Tongue (tissue), 2 donors: ENCODE data around the gene YTHDC1. TPM values are rescaled to one million over a fixed set of nuclear protein-coding genes. Genes with fewer than 3 reads are reported as not detected.
A peak's percentile ranks its signal among the peaks of the same experiment; 100 is the strongest.
"Not testable (repeated sequence)": the region's sequence is repeated elsewhere in the genome, so short reads cannot be mapped to it uniquely, and the experiment has no call there.

Experiments used
- DNase-seq: peaks from one replicate; pipeline ENCODE4 v3.0.0-alpha.2; 2015
- total RNA-seq: library from RNA; depleted of rRNA; stranded (reverse); fragments of >200 nt; gene quantifications from one replicate; pipeline ENCODE4 v1.2.3, GENCODE V29; 2014

Gene YTHDC1
- total RNA-seq = 97.2 TPM

DNA sequence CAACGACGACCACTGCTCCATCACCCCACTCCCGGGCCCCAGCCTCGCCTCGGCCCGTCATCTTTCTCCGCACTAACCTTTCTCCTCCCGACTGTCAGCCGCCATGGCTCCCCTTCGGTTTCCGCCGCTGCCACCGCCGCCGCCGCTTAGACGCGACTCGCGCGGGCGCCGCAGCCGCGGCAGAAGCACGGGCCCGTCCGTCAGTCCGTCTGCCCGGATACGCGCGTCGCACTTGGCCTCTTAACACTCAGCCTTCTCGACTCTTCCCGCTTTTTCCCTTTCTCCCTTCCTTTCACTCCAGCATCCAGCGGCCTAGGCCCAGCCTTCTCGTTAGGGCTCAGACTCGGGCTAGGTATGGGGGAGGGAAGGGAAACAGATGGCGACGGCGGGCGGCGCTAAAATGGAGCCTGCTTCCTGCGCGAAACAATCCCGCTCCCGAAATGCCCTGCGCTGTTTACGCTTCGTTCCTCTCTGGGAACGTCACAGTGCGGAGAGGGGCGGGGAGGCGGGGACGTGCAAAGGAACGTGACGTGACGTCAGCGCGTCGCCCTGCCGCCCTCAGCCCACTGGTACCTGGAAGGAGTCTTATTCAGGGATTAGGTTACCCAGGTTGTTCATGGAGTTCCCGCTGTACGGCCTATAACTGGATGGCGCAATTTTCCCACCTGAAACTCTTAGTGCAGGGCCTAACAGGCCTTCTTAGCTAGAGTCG, at the start of gene YTHDC1:
TSS of gene YTHDC1 (minus strand) at position 442 of the 712 bp plus-strand sequence. CDS start at position 105, 337 bp downstream.
- DNase-seq = peak; percentile 99

DNA sequence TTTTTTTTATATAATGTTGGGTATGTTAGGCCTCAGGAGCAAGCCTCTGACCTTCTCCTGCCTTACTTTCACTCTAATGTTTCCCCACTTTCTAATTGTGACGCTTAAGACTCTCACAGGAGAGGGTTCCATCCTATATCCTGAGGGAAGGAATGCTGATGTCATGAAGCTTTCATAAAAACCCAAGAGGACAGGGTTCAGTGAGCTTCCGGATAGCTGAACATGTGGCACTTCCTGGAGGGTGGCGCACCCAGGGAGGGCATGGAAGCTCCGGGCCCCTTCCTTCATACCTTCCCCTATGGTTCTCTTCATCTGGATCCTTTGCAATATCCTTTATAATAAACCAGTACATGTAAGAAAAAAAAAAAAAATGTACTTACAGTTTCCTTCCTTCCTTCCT, 49.4 kb upstream of the YTHDC1 start:
- DNase-seq = no peak

GRCh38 chr4:68396756-68397155, 46.9 kb upstream of the YTHDC1 start:
- no peak for DNase-seq

GRCh38 chr4:68391436-68391835, 41.5 kb upstream of the YTHDC1 start:
- DNase-seq = peak; percentile 25

DNA sequence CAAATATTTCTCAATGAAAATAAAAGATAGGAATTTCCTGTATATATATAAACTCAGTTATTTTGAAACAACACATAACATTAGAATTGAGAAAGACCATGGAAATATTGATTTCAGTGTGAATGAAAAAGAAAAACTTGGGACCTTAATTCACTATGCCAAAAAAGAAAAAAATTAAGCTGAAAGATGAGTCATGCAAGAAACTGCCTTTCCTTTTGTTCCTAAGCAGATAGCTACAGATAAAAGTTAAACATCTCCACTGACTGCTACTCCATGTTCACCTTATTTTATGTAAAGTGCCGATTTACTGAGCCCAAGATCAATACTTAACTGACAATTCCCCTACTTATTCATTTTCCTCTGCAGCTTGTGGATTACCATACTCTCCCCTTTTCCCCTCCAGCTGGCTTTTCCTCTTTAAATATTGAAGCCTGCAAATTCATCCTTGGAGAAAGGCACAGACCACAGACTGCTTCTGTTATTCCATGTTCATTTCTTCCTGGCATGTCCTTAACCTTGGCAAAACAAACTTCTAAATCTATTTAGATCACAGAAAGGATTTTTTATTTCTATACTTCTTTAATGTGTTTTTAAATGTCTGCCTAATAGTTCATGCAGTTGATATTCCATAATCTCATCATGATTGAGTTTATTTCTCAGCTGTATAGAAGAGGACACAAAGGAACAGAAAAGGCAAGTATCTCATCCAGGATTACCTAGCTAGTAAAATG, 40.5 kb upstream of the YTHDC1 start:
- DNase-seq = no peak

- DNase-seq = not testable (repeated sequence)
These were observed 39.6 kb upstream of the YTHDC1 start for GRCh38 chr4:68389386-68389913.

- no peak for DNase-seq
These were observed 38.5 kb upstream of the YTHDC1 start for GRCh38 chr4:68388347-68388865.

- DNase-seq = no peak
These were observed 35.4 kb upstream of the YTHDC1 start for GRCh38 chr4:68385267-68385666.

DNA sequence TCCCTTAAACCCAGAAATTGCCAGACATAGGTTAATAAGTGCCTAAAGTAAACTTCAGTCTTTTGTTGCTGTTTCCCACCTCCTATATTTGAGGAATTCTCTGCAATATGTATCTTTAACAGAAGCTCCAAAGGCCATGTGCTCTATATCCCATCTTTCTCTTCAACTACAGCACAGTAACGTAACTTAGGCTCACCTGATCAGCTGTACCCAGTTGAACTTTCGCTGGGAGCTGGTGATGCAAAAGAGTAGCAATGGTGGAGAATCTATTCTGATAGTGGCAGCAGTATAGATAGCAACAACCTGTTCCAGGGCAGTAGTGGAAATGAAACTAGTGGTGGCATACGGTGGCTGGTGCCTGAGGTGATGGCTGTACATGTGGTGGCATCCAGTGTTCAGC, 33.2 kb upstream of the YTHDC1 start:
- DNase-seq = no peak

- DNase-seq = no peak
These were observed 28.3 kb upstream of the YTHDC1 start for GRCh38 chr4:68378226-68378625.

DNA sequence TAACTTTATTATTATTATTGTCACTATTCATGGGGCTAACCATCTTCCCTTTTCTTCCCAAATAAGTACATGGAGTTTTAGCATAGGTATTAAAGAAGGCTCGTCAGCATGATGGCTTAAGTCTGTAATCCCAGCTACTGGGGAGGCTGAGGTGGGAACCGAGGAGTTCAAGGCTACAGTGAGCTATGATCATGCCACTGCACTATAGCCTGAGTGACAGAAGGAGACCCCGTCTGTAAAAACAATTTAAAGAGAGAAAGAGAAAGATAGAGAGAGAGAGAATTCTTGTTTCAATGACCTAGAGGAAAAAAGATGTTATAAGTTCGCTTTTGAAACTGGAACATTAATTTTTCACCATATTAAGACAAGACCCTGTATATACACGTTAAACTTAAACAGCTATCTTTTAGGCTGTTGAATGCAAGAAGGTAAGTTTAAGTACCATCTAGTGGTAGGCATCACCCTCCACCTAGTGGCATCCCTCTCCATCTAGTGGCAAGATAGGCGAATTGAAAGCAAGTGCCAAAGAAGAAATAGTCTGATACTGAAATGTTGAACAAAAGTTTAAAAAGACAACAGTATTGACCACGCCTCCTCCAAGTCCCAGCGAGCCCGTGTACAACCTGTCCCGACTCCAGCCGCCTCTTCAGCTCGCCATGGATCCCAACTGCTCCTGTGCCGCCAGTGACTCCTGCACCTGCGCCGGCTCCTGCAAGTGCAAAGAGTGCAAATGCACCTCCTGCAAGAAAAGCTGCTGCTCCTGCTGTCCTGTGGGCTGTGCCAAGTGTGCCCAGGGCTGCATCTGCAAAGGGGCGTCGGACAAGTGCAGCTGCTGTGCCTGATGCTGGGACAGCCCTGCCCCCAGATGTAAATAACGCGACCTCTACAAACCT, 26.0 kb upstream of the YTHDC1 start:
- DNase-seq = peak; percentile 63

DNA sequence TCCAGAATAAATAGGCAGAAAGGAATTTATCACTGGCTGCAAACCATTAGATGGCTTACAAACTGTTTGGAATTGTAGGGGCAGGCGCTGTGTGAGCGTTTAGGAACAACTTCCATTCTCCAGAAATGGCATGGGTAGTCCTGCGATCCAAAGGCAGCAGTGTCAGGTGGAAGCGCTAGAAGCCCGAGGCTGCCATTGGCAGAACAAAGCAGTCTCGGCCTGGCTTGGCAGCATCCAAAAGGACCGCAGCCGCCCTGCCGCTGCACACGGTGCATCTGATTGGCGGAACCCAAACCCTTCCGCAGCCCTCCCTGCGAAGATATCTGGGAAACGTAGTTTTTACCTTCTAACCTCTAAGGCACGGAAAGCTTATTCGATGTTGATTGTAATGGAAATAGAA, 23.6 kb upstream of the YTHDC1 start:
- DNase-seq = peak; percentile 87

- no peak for DNase-seq
These were observed 22.7 kb upstream of the YTHDC1 start for GRCh38 chr4:68372588-68372987.

GRCh38 chr4:68369142-68369805, 19.4 kb upstream of the YTHDC1 start:
- DNase-seq = no peak

DNA sequence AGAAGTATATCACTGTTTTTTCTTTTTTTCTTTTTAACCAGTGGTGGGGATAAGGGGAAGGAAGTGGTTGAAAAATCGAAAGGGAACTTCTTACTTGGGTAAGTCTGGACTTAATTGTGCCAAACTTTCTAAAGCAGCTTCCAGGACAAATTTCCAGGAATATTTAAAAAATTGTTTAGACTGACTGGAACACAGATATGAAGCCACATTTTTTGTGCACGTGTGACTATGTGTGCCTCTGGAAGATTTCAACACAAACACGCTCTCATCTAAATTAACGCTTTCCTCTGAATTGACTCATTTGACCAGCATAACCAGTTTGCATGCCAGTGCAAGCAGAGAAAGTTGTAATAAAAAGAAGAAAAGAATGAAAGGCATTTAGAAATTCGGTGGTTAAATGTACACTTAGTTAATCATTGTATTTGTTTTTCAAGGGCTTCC, 18.8 kb upstream of the YTHDC1 start:
- DNase-seq = peak; percentile 28

GRCh38 chr4:68367835-68368234, 17.9 kb upstream of the YTHDC1 start:
- DNase-seq = no peak

- DNase-seq = no peak
These were observed 16.7 kb upstream of the YTHDC1 start for GRCh38 chr4:68366600-68366999.

- DNase-seq = no peak
These were observed 15.2 kb upstream of the YTHDC1 start for GRCh38 chr4:68365068-68365467.

DNA sequence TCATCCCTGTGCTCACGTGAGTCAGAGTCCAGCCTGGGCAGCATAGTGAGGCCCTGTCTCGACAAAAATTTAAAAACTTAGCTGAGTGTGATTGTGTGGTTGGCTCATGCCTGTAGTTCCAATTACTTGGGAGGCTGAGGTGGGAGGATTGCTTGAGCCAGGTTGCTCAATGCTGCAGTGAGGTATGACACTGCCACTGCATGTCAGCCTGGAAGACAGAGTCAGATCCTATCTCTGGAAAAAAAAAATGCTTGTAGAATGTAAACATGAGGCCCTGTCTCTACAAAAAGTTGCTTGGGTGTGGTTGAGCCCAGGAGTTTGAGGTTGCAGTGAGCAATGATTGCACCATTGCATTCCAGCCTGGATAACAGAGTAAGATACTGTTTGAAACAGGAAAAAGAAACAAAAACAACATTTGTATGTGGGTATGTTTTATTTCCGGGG, 11.3 kb upstream of the YTHDC1 start:
- DNase-seq = no peak

DNA sequence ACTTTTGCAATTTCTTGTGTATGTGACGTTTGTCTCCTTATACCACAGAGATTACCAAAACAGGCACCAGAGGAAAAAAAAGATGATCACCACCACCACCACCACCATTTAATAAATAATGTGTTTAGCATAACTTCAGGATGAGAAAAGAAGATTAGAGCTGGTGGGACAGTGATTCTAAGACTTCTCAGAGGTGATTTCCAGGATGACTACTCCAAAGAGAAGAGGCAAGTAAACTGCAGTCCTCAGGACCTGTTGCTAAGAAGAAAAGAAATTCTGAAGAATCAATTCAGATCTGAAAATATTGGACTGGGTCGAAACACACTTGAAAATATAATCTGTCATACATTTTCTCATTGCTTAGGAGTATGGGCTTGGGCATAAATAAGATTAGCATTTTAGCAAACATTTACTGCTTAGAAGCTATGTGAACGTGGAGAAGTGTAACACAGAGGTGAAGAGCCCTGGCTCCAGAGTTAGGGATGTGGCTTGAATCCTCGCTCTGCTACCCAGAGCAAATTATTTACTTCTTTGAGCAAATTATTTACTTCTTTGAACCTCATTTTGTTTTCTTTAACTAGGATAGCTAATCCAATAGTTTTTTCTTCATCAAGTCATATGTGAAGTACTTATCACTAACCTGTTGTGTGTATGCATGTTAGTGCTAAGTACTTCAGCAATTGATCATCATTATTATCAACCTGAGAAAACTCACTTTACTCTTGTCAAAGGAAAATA, 10.5 kb upstream of the YTHDC1 start:
- no peak for DNase-seq

- no peak for DNase-seq
These were observed 9.6 kb upstream of the YTHDC1 start for GRCh38 chr4:68359508-68359907.
